OCI-M2 (cell line): ENCODE data around the gene SARDH.

Experiments
- DNase-seq: peaks from one replicate; lab custom pipeline; 2025; ENCODE audit not compliant: unreplicated experiment; lab: John Stamatoyannopoulos, UW

Gene SARDH, protein sequence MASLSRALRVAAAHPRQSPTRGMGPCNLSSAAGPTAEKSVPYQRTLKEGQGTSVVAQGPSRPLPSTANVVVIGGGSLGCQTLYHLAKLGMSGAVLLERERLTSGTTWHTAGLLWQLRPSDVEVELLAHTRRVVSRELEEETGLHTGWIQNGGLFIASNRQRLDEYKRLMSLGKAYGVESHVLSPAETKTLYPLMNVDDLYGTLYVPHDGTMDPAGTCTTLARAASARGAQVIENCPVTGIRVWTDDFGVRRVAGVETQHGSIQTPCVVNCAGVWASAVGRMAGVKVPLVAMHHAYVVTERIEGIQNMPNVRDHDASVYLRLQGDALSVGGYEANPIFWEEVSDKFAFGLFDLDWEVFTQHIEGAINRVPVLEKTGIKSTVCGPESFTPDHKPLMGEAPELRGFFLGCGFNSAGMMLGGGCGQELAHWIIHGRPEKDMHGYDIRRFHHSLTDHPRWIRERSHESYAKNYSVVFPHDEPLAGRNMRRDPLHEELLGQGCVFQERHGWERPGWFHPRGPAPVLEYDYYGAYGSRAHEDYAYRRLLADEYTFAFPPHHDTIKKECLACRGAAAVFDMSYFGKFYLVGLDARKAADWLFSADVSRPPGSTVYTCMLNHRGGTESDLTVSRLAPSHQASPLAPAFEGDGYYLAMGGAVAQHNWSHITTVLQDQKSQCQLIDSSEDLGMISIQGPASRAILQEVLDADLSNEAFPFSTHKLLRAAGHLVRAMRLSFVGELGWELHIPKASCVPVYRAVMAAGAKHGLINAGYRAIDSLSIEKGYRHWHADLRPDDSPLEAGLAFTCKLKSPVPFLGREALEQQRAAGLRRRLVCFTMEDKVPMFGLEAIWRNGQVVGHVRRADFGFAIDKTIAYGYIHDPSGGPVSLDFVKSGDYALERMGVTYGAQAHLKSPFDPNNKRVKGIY

DNA sequence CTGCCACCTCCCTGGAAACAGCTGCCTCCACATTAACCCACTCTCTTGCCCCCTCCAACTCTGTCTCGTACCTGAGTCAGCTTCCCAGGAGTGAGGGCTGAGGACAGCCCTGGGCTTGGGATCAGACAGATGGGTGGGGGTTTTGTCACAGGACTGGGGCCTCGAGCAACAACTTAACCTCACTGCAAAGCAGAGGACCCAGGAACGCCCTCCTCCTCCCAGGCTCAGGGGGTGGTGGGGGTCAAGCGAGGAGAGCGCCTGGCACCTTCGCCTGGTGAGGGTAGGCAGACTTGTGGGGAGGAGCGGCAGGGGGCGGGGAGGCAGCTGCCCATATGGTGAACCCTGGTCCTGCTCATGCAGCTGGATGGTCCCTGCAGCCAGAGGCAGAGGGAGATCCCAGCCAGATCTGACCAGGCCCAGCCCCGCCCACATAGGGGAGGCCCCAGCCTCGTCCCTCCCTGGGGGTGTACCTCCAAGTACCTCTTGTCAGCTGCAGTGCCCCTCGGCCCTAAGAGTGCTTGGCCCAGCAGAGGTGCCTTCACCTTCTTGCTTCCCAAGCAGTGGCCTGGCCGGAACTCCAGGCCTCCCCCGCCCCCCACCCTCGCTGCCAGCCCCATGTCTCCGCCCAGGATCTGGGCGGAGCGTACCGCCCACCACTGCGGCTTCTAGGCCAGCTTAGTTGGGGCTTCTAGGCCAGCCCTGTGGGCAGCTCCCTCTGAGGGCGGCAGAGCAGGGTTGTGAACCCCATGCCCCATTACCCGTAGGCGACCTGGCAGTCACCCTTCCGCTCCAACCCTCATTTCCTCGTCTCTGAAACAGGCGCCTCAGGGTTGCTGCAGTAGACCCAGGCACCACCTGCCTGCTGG, at the start of gene SARDH:
Gene SARDH, minus strand, starts transcription at position 579 of the 866 bp plus-strand sequence. CDS start 4,179 bp downstream, outside the sequence.
- DNase-seq, result no peak

GRCh38 chr9:133787754-133788025, 49.5 kb upstream of the SARDH start:
- DNase-seq, result no peak

GRCh38 chr9:133786907-133787753, 49.0 kb upstream of the SARDH start:
- DNase-seq, result no peak

- no peak for DNase-seq
Measured at GRCh38 chr9:133786371-133786753, 48.2 kb upstream of the SARDH start.

GRCh38 chr9:133785753-133786370, 47.7 kb upstream of the SARDH start:
- DNase-seq, result no peak

GRCh38 chr9:133784731-133785561, 46.8 kb upstream of the SARDH start:
- no peak for DNase-seq

DNA sequence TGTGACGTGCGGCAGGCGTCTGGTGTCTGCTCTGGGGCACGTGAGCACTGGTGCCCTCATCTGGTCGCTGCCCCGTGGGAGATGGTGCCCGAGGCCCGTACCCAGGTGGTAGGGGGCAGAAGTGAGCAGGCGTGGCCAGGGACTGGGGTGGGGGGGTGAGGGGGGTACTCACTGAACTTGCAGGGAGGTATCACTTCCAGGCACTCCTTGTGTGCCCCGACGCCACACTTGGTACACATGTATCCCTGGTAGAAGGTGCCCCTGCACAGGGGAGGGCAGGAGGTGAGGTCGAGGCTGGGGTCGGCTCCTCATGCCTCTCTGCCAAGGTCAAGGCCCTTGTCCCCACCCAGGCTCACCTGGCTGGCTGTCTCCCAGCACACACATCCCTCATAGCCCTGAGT, 45.2 kb upstream of the SARDH start:
- no peak for DNase-seq

DNA sequence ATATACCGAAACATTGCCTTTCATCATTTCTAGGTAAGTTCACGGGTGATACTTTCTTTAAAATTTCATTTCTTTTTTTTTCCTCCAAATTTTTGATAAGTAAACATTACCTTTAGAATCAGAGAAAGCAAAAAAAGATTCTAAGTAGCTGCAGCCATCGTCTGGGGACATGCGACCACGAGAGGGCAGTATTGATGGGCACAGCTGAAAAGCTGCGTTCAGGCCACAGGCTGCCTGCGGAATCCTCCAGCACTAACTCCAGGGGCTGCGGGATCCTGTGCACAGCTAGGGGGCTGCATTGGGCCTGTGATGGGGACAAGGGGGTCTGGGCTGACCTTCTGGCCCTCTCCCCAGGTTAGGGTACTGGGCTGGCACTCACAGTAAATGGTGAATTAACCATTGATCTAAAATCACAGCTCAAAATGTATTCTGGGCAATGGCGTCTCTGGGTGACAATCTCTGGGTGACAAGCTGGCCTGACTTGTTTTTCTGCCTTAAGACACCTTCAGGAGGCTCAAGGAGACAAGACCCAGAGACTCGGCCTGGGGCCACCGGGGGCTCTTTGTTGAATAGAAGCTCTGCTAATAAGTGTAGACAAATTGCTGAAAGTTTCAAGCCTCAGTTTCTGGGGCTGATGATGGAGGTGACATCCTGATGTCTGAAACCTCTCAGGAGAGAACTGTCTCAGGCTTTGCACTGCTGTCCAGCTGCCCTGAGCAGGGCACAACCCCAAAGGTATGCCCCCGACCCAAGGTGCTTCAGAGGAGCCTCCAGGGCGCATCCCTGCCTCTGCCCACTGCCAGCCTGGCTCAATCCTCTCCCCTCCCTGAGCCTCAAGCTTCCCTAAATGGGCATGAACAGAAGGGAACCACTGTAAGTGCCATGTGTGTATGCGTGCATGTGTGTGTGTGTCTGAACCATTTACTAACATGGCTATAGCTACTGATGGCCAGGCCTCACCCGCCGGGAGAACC, 44.3 kb upstream of the SARDH start:
- no peak for DNase-seq

- no peak for DNase-seq
Measured at GRCh38 chr9:133781828-133782135, 43.6 kb upstream of the SARDH start.

DNA sequence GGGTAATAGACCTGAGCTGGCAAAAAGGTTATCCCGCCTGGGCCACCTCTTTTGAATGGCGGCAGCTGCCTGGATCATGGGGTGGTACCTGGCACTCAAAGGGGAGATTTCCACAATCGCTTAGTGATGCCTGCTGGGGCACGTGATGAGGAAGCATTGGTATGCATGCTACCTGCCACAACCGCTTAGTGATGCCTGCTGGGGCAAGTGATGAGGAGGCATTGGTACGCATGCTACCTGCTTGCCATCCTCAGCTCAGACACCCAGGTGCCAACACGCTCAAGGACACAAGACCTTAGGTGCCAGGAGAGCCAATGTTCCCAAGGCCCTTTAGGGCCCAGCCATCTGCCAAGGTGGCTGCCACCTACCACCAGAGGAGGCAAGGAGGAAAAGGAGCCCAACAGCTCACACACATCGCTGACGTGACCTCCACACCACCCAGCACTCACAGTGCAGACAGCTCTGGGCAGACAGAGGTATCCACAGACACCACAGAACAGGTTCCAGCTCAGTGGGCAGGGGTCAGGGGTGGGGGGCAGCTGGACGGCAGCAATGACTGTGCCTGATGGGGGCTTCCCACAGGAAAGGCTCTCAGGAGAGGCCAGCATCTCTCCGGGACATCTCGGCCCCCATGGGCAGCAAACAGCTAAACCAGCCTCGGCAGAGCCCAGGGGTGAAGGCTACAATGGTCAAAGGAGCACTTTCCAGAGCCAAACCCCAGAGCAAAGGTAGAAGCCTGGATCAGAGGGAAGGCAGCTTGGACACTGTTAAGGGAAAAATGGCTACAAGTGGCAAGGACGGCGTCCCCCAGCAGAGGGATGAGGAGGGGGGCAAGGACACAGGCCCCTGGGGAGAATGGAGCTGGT, 43.0 kb upstream of the SARDH start:
- DNase-seq, result no peak

- no peak for DNase-seq
Measured at GRCh38 chr9:133780404-133780945, 42.3 kb upstream of the SARDH start.

- DNase-seq, result no peak
Measured at GRCh38 chr9:133779516-133780403, 41.6 kb upstream of the SARDH start.

- DNase-seq, result no peak
Measured at GRCh38 chr9:133779081-133779480, 40.9 kb upstream of the SARDH start.

GRCh38 chr9:133778336-133779013, 40.3 kb upstream of the SARDH start:
- DNase-seq, result no peak

- no peak for DNase-seq
Measured at GRCh38 chr9:133777871-133778270, 39.7 kb upstream of the SARDH start.
